Measurements from ENCODE around the gene ZNF568.

Gene ZNF568

DNA sequence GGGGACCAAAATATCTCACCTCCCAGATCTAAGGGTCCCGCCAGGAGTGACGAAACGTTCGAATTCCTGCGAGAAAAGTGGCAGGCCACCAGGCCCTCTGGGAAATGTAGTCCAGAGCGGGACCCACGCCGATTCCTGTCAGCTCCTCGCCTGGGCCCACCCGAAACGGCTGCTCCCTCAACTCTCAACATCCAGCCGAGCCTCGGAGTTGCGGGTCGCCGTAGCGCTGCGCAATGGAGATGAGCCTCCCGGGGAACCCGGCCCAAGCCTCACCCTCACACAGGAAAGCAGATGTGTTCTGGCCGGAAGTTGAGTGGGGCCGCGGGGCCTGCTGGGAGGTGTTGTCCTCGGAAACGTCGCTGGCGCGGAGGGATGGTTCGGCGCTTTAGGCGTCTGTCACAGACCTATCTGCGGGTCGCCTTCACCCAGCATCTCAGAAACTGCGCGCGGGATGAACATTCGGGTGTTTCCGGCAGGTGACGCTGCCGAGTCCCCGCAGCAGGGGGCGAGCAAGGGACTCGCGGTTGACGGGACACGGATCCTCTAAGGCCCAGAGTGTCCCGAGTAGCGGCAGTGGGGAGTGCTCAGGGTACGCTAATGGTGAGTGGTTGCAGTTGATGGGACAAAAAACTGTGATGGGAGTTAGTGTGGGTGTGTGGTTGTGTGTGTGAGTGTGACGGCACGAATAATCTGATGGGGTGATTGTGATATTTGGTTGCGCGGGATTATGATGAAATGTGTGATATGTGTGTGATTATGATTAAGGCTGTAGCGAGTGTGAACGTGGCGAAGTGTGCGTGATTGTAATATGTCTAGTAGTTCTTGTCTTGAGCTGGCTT is at the start of gene ZNF568, which contains the start of gene ZNF829:
Gene ZNF568, plus strand, starts transcription at position 341 of the 839 bp plus-strand sequence. CDS start 6,439 bp downstream, outside the sequence.
Gene ZNF829, minus strand, starts transcription at position 300 of the 839 bp plus-strand sequence. CDS start 1,124 bp downstream, outside the sequence.
- no peak for FAIRE-seq

DNA sequence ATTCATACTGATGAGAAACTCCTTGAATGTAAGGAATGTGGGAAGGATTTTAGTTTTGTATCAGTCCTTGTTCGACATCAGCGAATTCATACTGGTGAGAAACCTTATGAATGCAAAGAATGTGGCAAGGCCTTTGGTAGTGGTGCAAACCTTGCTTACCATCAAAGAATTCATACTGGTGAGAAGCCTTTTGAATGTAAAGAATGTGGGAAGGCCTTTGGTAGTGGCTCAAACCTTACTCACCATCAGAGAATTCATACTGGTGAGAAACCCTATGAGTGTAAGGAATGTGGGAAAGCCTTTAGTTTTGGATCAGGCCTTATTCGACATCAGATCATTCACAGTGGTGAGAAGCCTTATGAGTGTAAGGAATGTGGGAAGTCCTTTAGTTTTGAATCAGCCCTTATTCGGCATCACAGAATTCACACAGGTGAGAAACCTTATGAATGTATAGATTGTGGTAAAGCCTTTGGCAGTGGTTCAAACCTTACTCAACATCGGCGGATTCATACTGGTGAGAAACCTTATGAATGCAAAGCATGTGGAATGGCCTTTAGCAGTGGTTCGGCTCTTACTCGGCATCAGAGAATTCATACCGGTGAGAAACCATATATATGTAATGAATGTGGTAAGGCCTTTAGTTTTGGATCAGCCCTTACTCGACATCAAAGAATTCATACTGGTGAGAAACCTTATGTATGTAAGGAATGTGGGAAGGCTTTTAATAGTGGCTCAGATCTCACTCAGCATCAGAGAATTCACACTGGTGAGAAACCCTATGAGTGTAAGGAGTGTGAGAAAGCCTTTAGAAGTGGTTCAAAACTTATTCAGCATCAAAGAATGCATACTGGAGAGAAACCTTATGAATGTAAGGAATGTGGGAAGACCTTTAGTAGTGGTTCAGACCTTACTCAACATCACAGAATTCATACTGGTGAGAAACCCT is 38.9 kb upstream of the ZNF568 start:
- FAIRE-seq = no peak

DNA sequence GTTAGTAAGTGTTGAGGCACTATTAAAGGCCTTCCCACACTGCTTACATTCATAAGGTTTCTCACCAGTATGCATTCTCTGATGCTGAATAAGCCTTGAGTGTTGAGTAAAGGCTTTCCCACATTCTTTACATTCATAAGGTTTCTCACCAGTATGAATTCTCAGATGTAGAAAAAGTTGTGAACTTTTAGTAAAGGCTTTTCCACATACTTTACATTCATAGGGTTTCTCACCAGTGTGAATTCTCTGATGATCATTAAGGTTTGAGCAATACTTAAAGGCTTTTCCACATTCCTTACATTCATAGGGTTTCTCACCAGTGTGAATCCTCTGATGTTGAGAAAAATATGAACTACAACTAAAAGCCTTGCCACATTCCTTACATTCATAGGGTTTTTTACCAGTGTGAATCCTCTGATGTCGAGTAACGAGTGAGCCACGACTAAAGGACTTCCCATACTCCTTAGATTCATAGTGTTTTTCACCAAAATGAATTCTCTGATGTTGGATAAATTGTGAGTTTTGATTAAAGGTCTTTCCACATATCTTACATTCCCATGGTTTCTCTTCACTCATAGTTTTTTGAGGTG is 24.3 kb upstream of the ZNF568 start:
- no peak for FAIRE-seq

DNA sequence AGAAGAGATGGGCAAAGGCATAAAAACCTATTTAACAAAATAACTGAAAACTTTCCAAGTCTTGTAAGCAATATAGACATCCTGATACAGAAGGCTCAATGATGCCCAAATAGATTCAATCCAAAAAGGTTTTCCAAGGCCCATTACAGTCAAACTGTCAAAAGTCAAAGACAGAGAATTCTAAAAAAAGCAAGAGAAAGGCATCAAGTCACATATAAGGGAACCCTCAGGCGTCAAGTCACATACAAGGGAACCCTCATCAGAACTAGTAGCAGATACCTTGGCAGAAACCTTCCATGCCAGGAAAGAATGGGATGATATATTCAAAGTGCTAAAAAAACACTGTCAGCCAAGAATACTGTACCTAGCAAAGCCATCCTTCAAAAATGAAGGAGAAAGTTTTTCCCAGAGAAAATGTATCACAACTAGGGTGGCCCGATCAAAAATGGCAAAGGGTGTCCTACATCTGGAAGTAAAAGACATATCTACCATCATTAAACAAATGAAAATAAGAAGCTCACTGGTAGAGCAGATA is 21.2 kb upstream of the ZNF568 start:
- FAIRE-seq = no peak

- FAIRE-seq = no peak
These were observed 17.7 kb upstream of the ZNF568 start for GRCh38 chr19:36898422-36898821.

GRCh38 chr19:36916991-36917390 is 859 bp downstream of the ZNF568 start:
- no peak for FAIRE-seq

GRCh38 chr19:36918090-36918489 is 2.0 kb downstream of the ZNF568 start:
- FAIRE-seq = no peak

- no peak for FAIRE-seq
These were observed 15.6 kb downstream of the ZNF568 start for GRCh38 chr19:36931684-36932083.

DNA sequence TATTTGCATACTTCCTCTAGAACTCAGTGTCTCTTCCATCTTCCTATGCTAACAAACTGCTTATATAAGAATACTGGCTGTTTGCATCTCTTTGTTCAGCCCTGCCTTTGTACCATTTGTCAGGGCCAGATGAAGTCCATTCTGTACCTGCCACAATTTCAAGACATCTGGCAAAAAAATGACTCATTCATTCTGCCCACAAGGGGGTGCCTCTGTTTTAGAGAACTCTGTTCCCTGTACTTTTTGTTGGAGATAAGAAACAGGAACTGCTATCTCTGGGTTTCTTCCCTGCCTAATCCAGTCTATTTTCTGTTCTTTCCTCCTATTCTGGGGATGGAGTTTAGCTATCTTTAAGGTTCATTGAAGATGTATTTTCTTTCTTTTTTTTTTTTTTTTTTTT is 23.0 kb downstream of the ZNF568 start:
- no peak for FAIRE-seq

GRCh38 chr19:36950335-36951119 is 34.4 kb downstream of the ZNF568 start:
- no peak for FAIRE-seq

GRCh38 chr19:36962346-36962745 is 46.2 kb downstream of the ZNF568 start:
- FAIRE-seq = no peak

GRCh38 chr19:36963280-36963679 is 47.1 kb downstream of the ZNF568 start:
- no peak for FAIRE-seq

GRCh38 chr19:36972571-36972970 is 56.4 kb downstream of the ZNF568 start:
- no peak for FAIRE-seq

DNA sequence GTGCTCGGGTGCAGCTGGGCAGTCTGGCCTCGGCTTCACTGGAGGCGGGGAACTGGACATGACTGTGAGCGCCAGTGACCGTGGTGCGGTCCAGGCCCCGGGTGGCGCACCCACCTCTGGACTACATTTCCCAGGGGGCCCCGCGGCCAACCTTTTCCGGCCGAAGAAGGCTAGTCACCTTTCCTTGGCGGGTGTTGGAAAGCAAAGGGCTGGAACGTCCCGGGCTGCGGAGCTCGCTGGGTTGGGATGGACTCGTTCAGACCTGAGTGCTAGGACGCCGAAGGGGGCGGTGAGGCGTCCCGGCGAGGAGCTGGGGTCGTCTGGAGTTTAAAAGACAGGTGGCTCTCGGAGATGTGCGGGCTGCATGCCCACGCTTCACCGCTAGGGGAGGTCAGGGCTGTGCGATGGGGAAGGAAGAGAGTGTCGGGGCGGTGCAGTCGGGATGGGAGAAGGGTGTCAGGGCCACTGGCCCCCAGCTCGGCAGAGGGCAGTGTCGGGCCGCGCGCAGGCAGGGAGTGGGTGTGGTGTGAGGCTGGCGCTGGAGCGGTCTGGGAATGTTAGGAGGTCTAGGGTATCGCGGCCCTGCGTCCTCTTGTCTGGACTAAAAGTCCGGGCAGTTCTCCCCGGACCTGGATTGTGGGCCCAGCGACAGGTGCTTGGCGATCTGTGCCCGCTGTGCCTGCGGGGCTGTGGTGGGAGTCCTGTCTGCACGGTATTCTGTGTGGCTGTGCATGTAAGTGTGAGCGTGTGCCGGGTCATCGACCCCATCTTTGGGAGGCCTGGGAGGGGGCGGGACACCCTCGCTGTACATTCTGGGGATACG is 57.1 kb downstream of the ZNF568 start:
- FAIRE-seq = no peak

GRCh38 chr19:36973844-36974195 is 57.7 kb downstream of the ZNF568 start:
- no peak for FAIRE-seq

GRCh38 chr19:36986131-36986530 is 70.0 kb downstream of the ZNF568 start:
- no peak for FAIRE-seq

DNA sequence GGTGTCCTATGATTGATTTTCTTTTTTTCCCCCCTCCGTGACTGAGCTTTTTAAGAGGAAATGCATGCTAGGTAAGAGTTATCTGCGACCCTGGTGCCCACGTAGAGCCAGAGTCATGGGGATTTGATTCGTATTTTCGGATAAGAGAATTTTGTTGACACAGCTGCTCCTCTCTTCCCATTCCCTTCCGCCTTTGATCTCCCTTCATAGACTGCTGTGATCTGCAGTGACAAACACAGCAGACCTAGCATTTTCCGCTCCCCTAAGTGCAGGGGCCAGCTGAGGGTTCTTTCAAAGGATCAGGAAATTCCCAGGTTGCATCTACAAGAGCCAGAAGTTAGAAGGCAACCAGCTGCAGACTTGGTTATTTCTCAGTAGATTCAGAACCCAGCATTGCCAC is 70.5 kb downstream of the ZNF568 start:
- FAIRE-seq = no peak

GRCh38 chr19:36987091-36987490 is 71.0 kb downstream of the ZNF568 start:
- no peak for FAIRE-seq

GRCh38 chr19:36997152-36997842 is 81.2 kb downstream of the ZNF568 start:
- no peak for FAIRE-seq

DNA sequence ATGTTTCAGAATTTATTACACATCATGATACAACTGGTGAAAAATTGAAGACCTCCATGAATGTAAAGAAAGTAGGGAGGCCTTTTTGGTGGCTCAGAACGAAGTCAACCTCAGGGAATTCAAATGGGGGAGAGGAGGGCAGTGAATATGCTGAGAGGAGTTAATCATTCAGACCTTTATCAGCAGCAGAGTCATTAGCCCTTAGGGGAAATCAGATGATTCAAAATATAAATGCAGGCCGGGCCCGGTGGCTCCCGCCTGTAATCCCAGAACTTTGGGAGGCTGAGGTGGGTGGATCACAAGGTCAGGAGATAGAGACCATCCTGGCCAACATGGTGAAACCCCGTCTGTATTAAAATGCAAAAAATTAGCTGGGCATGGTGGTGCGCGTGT is 81.7 kb downstream of the ZNF568 start:
- FAIRE-seq = no peak

GRCh38 chr19:36999313-36999712 is 83.2 kb downstream of the ZNF568 start:
- FAIRE-seq = no peak
